ENCODE data around the gene SLC25A19.
"Not testable (repeated sequence)": the region's sequence is repeated elsewhere in the genome, so short reads cannot be mapped to it uniquely, and the experiment has no call there.

Gene SLC25A19

GRCh38 chr17:75266316-75267152 lies 22.7 kb downstream of the SLC25A19 start:
- no peak for DNase-seq

GRCh38 chr17:75265614-75266315 lies 23.5 kb downstream of the SLC25A19 start:
- no peak for DNase-seq

- DNase-seq: no peak
These were observed 26.2 kb downstream of the SLC25A19 start for GRCh38 chr17:75263055-75263454.

- no peak for DNase-seq
These were observed 27.1 kb downstream of the SLC25A19 start for GRCh38 chr17:75262112-75262606.

GRCh38 chr17:75261336-75262111 lies 27.7 kb downstream of the SLC25A19 start, which contains the start of the genes GGA3 and MRPS7:
Gene GGA3 (minus strand): TSS chr17:75261606. CDS start chr17:75261587, 19 bp downstream.
Gene MRPS7 (plus strand): TSS chr17:75261879. CDS start chr17:75261901, 22 bp downstream.
- peak; percentile 95 for DNase-seq

- peak; percentile 66 for DNase-seq
These were observed 28.4 kb downstream of the SLC25A19 start for GRCh38 chr17:75260641-75261335.

- DNase-seq: not testable (repeated sequence)
These were observed 32.0 kb downstream of the SLC25A19 start for GRCh38 chr17:75257228-75257627.

- DNase-seq: not testable (repeated sequence)
These were observed 33.1 kb downstream of the SLC25A19 start for GRCh38 chr17:75255954-75256698.

GRCh38 chr17:75252039-75252816 lies 37.0 kb downstream of the SLC25A19 start:
- DNase-seq: no peak

- peak; percentile 86 for DNase-seq
These were observed 39.2 kb downstream of the SLC25A19 start for GRCh38 chr17:75250009-75250471.

GRCh38 chr17:75249564-75249963 lies 39.7 kb downstream of the SLC25A19 start:
- DNase-seq: no peak

GRCh38 chr17:75246404-75246803 lies 42.8 kb downstream of the SLC25A19 start:
- DNase-seq: no peak

- no peak for DNase-seq
These were observed 44.2 kb downstream of the SLC25A19 start for GRCh38 chr17:75245011-75245410.

- DNase-seq: no peak
These were observed 44.9 kb downstream of the SLC25A19 start for GRCh38 chr17:75244133-75244866.

- peak; percentile 63 for DNase-seq
These were observed 46.7 kb downstream of the SLC25A19 start for GRCh38 chr17:75242461-75243042.

- peak; percentile 42 for DNase-seq
These were observed 47.2 kb downstream of the SLC25A19 start for GRCh38 chr17:75241996-75242460.

- DNase-seq: no peak
These were observed 47.7 kb downstream of the SLC25A19 start for GRCh38 chr17:75241502-75241901.

GRCh38 chr17:75241143-75241430 lies 48.1 kb downstream of the SLC25A19 start:
- DNase-seq: no peak

GRCh38 chr17:75240394-75241142 lies 48.7 kb downstream of the SLC25A19 start:
- peak; percentile 34 for DNase-seq
